Naive thymus-derived CD4-positive, alpha-beta T cell (primary cell): Measurements from ENCODE around the gene PEAK3. TPM values are rescaled to one million over a fixed set of nuclear protein-coding genes. Genes with fewer than 3 reads are reported as not detected.
A peak's percentile ranks its signal among the peaks of the same experiment; 100 is the strongest.

Experiments used
- ATAC-seq: fragments of 150-1000 bp; cut with Tn5 transposase; 2 replicates; pipeline ENCODE4 v1.10.0; 2021; ENCODE audit warnings: mild to moderate bottlenecking, moderate library complexity
- CTCF ChIA-PET: fragments of 350-600 bp; sonication (Branson Sonifier 250); formaldehyde crosslinking; loops from one replicate; lab custom pipeline; 2021; ENCODE audit warnings: antibody characterized with exemption; lab: Charles Lee
- POLR2A ChIA-PET: fragments of 350-600 bp; sonication (Branson Sonifier 250); formaldehyde crosslinking; loops from one replicate; lab custom pipeline; 2021; ENCODE audit warnings: antibody characterized with exemption, inconsistent platforms; lab: Charles Lee
- DNase-seq, 9 donors: peaks; one replicate each; pipeline versions ENCODE4 v3.0.0 to v3.0.0-alpha.2; 2020 to 2022; ENCODE audit warnings: mixed read lengths in 1 of 9
- H3K27ac ChIP-seq: one replicate; pipeline ENCODE4 v1.7.0; 2013; ENCODE audit warnings: mild to moderate bottlenecking, low read depth, low read length, moderate library complexity
- H3K27me3 ChIP-seq, 2 donors: one replicate each; pipeline ENCODE4 v1.7.0; 2013; ENCODE audit warnings: low read length in 2 of 2, mild to moderate bottlenecking in 2 of 2, moderate library complexity in 2 of 2; ENCODE audit not compliant: control insufficient read depth in 2 of 2, insufficient read depth in 2 of 2
- H3K36me3 ChIP-seq, 3 experiments: 1 replicate in 2 of 3; 2 replicates in 1 of 3; pipeline ENCODE4 v1.7.0; 2013; ENCODE audit warnings: low read length in 3 of 3, mild to moderate bottlenecking in 3 of 3, moderate library complexity in 1 of 3; ENCODE audit not compliant: insufficient read depth in 3 of 3, control insufficient read depth in 2 of 3
- H3K4me1 ChIP-seq, 2 donors: one replicate each; pipeline ENCODE4 v1.7.0; 2013; ENCODE audit warnings: low read length in 2 of 2, mild to moderate bottlenecking in 2 of 2, moderate library complexity in 1 of 2; ENCODE audit not compliant: control insufficient read depth in 2 of 2, insufficient read depth in 2 of 2
- H3K4me3 ChIP-seq: 2 replicates; pipeline ENCODE4 v1.7.0; 2013; ENCODE audit warnings: mild to moderate bottlenecking, low read length
- H3K9me3 ChIP-seq, 3 experiments: 1 replicate in 2 of 3; 2 replicates in 1 of 3; pipeline ENCODE4 v1.7.0; 2013; ENCODE audit warnings: low read length in 3 of 3; ENCODE audit not compliant: control insufficient read depth in 2 of 3
- H3K27ac Mint-ChIP-seq, 9 donors: one replicate each; pipeline ENCODE4 v1.8.0; 2020 to 2022; ENCODE audit warnings: mixed read lengths in 9 of 9, mild to moderate bottlenecking in 8 of 9, moderate library complexity in 5 of 9, inconsistent platforms in 2 of 9
- H3K27me3 Mint-ChIP-seq, 5 donors: one replicate each; pipeline ENCODE4 v1.8.0; 2021 to 2022; ENCODE audit warnings: mixed read lengths in 5 of 5, mild to moderate bottlenecking in 1 of 5
- H3K36me3 Mint-ChIP-seq, 5 donors: one replicate each; pipeline ENCODE4 v1.8.0; 2020 to 2022; ENCODE audit warnings: mixed read lengths in 5 of 5, mild to moderate bottlenecking in 3 of 5, inconsistent platforms in 1 of 5
- H3K4me1 Mint-ChIP-seq, 7 donors: one replicate each; pipeline ENCODE4 v1.8.0; 2020 to 2022; ENCODE audit warnings: mixed read lengths in 7 of 7, mild to moderate bottlenecking in 3 of 7, inconsistent platforms in 1 of 7
- H3K4me3 Mint-ChIP-seq, 10 donors: one replicate each; pipeline ENCODE4 v1.8.0; 2020 to 2022; ENCODE audit warnings: mild to moderate bottlenecking in 10 of 10, mixed read lengths in 10 of 10, moderate library complexity in 6 of 10, inconsistent platforms in 2 of 10
- H3K9me3 Mint-ChIP-seq, 11 donors: one replicate each; pipeline ENCODE4 v1.8.0; 2020 to 2022; ENCODE audit warnings: mixed read lengths in 11 of 11, mild to moderate bottlenecking in 4 of 11, inconsistent platforms in 1 of 11, moderate library complexity in 1 of 11
- intact Hi-C, 2 donors: fragments of 100-400 bp; cut with micrococcal nuclease; formaldehyde crosslinking; loops; one replicate each; pipeline ENCODE4 v1.15.1; 2023
- polyA plus RNA-seq, 2 donors: library from polyadenylated mRNA; unstranded; fragments of 300-500 nt; fragmentation: Illumina TruSeq; gene quantifications; one replicate each; pipeline ENCODE4 v1.2.3, GENCODE V29; 2021
- total RNA-seq, 6 experiments: library from RNA in 5 of 6; stranded (reverse) in 5 of 6; gene quantifications; 1 replicate in 5 of 6; 2 replicates in 1 of 6; pipeline ENCODE4 v1.2.3 and lab custom pipeline; 2021 to 2026

The PEAK3 gene
- total and polyA plus RNA-seq, 7 experiments from 2014 or later, result 0.14 to 3.9 (median 0.36) TPM; not detected in 1

DNA sequence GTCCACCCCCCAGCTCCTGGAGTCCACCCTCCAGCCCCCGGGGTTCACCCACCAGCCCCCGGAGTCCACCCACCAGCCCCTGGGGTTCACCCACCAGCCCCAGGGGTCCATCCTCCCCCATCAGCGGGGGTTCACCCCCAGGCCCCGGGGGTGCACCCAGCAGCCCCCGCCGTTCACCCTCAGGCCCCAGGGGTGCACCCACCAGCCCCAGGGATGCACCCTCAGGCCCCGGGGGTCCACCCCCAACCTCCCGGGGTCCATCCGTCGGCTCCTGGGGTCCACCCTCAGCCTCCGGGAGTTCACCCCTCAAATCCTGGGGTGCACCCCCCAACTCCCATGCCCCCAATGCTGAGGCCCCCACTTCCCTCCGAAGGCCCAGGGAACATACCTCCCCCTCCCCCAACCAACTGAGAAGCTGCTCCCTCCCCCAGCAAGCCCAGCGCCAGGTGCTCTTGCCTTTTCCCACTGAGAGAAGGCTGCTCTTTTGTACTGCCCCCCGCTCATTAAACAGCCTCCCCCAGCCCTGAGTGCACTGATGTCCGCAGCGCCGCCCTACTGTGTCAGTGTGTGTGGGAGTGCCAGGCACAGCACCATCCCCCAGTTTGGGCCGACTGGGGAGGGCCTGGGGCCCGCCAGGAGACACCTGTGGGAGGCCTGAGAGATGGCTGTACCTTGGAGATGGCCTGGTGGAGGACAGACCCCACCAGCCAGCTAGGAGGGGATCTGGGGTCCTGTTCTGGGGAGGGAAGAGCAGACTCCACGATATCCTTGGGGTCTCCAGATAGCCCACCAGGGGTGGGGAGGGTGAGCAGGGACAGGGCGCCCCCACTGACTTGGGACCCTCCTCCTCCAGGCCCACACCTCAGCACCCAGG lies 33.6 kb downstream of the PEAK3 start:
- H3K9me3 ChIP-seq, result no peaks in the 10 kb centered on the region
- CTCF ChIA-PET, result no interaction called here
- Mint-ChIP-seq H3K9me3 (no peaks in the 10 kb centered on the region), H3K4me1 (peaks cover 0 to 7% (median 3%) of the 10 kb centered on the region in 7 donors), H3K4me3 (no peak overlapping the region), H3K36me3 (peaks cover 0 to 14% (median 4%) of the 10 kb centered on the region in 5 donors), H3K27ac (no peak overlapping the region), H3K27me3 (peaks cover 0 to 18% (median 0%) of the 10 kb centered on the region in 5 donors)
- no peak overlapping the region for H3K27ac ChIP-seq
- ATAC-seq, result no peak
- peaks cover 10 to 21% of the 10 kb centered on the region in 2 donors for H3K4me1 ChIP-seq
- no peak overlapping the region for H3K4me3 ChIP-seq
- peaks cover 16 to 55% (median 33%) of the 10 kb centered on the region in 3 experiments for H3K36me3 ChIP-seq
- H3K27me3 ChIP-seq, result no peaks in the 10 kb centered on the region
- intact Hi-C loops, result no loop called here
- no peak for DNase-seq
- POLR2A ChIA-PET, result interaction anchor here (0.8 to 13.1 kb wide), 4 partner anchors 7 to 22 kb away, joined by 3 to 163 read pairs (median 5); no protein-coding TSS in a partner anchor

GRCh38 chr19:2247433-2248101 lies 34.4 kb downstream of the PEAK3 start:
- Histone ChIP-seq H3K27ac (no peak overlapping the region), H3K4me3 (no peak overlapping the region), H3K4me1 (peaks cover 8 to 18% of the 10 kb centered on the region in 2 donors), H3K27me3 (no peaks in the 10 kb centered on the region), H3K9me3 (no peaks in the 10 kb centered on the region), H3K36me3 (peaks cover 18 to 64% (median 33%) of the 10 kb centered on the region in 3 experiments)
- intact Hi-C loops, result no loop called here
- no peak overlapping the region for H3K27ac Mint-ChIP-seq
- peaks cover 2 to 11% (median 5%) of the 10 kb centered on the region in 7 donors for H3K4me1 Mint-ChIP-seq
- ATAC-seq, result no peak
- peaks cover 0 to 11% (median 0%) of the 10 kb centered on the region in 5 donors for H3K27me3 Mint-ChIP-seq
- no peaks in the 10 kb centered on the region for H3K9me3 Mint-ChIP-seq
- ChIA-PET CTCF (no interaction called here), POLR2A (interaction anchor here (0.8 to 0.9 kb wide), 2 partner anchors 11 to 16 kb away, joined by 3 read pairs; no protein-coding TSS in a partner anchor)
- H3K4me3 Mint-ChIP-seq, result no peak overlapping the region
- no peak for DNase-seq
- peaks cover 0 to 18% (median 5%) of the 10 kb centered on the region in 5 donors for H3K36me3 Mint-ChIP-seq

- DNase-seq, result no peak
- Histone ChIP-seq H3K4me1 (peaks cover 11 to 21% of the 10 kb centered on the region in 2 donors), H3K4me3 (no peak overlapping the region), H3K36me3 (peaks cover 18 to 68% (median 33%) of the 10 kb centered on the region in 3 experiments), H3K27me3 (no peaks in the 10 kb centered on the region), H3K27ac (no peak overlapping the region), H3K9me3 (no peaks in the 10 kb centered on the region)
- Mint-ChIP-seq H3K9me3 (no peaks in the 10 kb centered on the region), H3K27me3 (peaks cover 0 to 6% (median 0%) of the 10 kb centered on the region in 5 donors), H3K4me3 (no peak overlapping the region), H3K36me3 (peaks cover 0 to 22% (median 5%) of the 10 kb centered on the region in 5 donors), H3K4me1 (peaks cover 7 to 17% (median 10%) of the 10 kb centered on the region in 7 donors), H3K27ac (no peak overlapping the region)
- ChIA-PET POLR2A (no interaction called here), CTCF (no interaction called here)
- intact Hi-C loops, result no loop called here
- no peak for ATAC-seq
These were observed 35.1 kb downstream of the PEAK3 start for GRCh38 chr19:2246801-2247361.

DNA sequence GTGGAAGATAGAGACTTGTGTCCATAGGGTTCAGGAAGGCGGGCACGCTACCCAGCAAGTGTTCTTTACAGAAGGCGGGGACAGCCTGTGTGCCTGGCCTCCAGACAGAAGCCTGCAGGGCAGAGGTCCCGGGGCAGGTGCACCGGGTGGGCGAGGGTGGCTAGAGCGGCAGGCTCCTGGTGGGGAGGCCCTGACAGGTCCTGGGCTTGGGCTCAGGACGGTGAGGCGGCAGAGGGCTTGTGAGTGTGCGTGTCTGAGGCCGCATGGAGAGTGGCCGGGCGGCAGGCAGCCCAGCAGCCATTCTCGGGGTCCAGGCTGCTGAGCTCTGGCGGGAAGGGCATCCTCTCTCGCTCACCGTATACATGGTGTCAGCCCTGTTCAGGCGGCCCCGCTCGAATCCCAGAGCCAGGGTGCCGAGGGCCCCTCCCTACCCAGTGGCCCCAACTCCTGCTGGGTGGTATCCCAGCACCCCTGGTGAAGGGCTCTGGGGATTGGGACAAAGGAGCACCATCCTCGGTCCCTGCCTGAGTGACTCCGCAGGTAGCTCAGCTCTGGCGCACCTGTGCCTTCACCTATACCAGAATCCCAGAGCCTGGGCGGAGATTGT lies 35.9 kb downstream of the PEAK3 start:
- Mint-ChIP-seq H3K36me3 (peaks cover 0 to 22% (median 5%) of the 10 kb centered on the region in 5 donors), H3K4me3 (no peak overlapping the region)

GRCh38 chr19:2245273-2245672 lies 36.7 kb downstream of the PEAK3 start:
- ATAC-seq (no peak), DNase-seq (no peak)
- peaks cover 24 to 27% of the 10 kb centered on the region in 2 donors for H3K4me1 ChIP-seq
- POLR2A ChIA-PET, result interaction anchor here (0.7 to 9.7 kb wide), 4 partner anchors 10 to 138 kb away, joined by 3 to 163 read pairs (median 4); partner anchors contain the start of genes AMH and JSRP1
- Mint-ChIP-seq H3K36me3 (peaks cover 0 to 22% (median 6%) of the 10 kb centered on the region in 5 donors), H3K27me3 (peaks cover 0 to 3% (median 0%) of the 10 kb centered on the region in 5 donors), H3K4me1 (peaks cover 17 to 33% (median 25%) of the 10 kb centered on the region in 7 donors), H3K27ac (no peak overlapping the region), H3K4me3 (no peak overlapping the region), H3K9me3 (no peaks in the 10 kb centered on the region)
- H3K9me3 ChIP-seq, result no peaks in the 10 kb centered on the region
- CTCF ChIA-PET, result no interaction called here
- no peak overlapping the region for H3K27ac ChIP-seq
- H3K4me3 ChIP-seq, result no peak overlapping the region
- peaks cover 18 to 69% (median 33%) of the 10 kb centered on the region in 3 experiments for H3K36me3 ChIP-seq
- intact Hi-C loops, result no loop called here
- H3K27me3 ChIP-seq, result no peaks in the 10 kb centered on the region

More for the DNA sequence above, 35.9 kb downstream of the PEAK3 start:
- Histone ChIP-seq H3K4me1 (peaks cover 15 to 24% of the 10 kb centered on the region in 2 donors), H3K36me3 (peaks cover 18 to 69% (median 33%) of the 10 kb centered on the region in 3 experiments), H3K9me3 (no peaks in the 10 kb centered on the region), H3K27me3 (no peaks in the 10 kb centered on the region), H3K27ac (no peak overlapping the region), H3K4me3 (no peak overlapping the region)
- Mint-ChIP-seq H3K9me3 (no peaks in the 10 kb centered on the region), H3K27me3 (peaks cover 0 to 3% (median 0%) of the 10 kb centered on the region in 5 donors), H3K27ac (peak overlapping the region in 1 of 9 donors; percentile 25), H3K4me1 (peaks cover 8 to 24% (median 17%) of the 10 kb centered on the region in 7 donors)
- intact Hi-C loops, result no loop called here
- ChIA-PET POLR2A (interaction anchor here (1.6 to 9.7 kb wide), 2 partner anchors 9 to 19 kb away, joined by 3 to 163 read pairs; partner anchors contain the start of genes AMH and JSRP1), CTCF (no interaction called here)
- ATAC-seq (no peak), DNase-seq (no peak)

GRCh38 chr19:2244486-2244885 lies 37.5 kb downstream of the PEAK3 start:
- ChIA-PET CTCF (no interaction called here), POLR2A (interaction anchor here (0.7 to 9.7 kb wide), 4 partner anchors 11 to 139 kb away, joined by 3 to 163 read pairs (median 4); partner anchors contain the start of genes AMH and JSRP1)
- H3K9me3 Mint-ChIP-seq, result no peaks in the 10 kb centered on the region
- Histone ChIP-seq H3K4me3 (no peak overlapping the region), H3K9me3 (no peaks in the 10 kb centered on the region), H3K27ac (no peak overlapping the region), H3K36me3 (peaks cover 18 to 69% (median 33%) of the 10 kb centered on the region in 3 experiments), H3K4me1 (peaks cover 26 to 33% of the 10 kb centered on the region in 2 donors), H3K27me3 (no peaks in the 10 kb centered on the region)
- no peaks in the 10 kb centered on the region for H3K27me3 Mint-ChIP-seq
- H3K36me3 Mint-ChIP-seq, result peaks cover 4 to 22% (median 10%) of the 10 kb centered on the region in 5 donors
- no peak for ATAC-seq
- intact Hi-C loops, result no loop called here
- H3K4me3 Mint-ChIP-seq, result no peak overlapping the region
- peaks cover 25 to 41% (median 32%) of the 10 kb centered on the region in 7 donors for H3K4me1 Mint-ChIP-seq
- no peak for DNase-seq
- H3K27ac Mint-ChIP-seq, result no peak overlapping the region
